ENCODE data around the gene TSC22D4.
A peak's percentile ranks its signal among the peaks of the same experiment; 100 is the strongest.

Gene TSC22D4

DNA sequence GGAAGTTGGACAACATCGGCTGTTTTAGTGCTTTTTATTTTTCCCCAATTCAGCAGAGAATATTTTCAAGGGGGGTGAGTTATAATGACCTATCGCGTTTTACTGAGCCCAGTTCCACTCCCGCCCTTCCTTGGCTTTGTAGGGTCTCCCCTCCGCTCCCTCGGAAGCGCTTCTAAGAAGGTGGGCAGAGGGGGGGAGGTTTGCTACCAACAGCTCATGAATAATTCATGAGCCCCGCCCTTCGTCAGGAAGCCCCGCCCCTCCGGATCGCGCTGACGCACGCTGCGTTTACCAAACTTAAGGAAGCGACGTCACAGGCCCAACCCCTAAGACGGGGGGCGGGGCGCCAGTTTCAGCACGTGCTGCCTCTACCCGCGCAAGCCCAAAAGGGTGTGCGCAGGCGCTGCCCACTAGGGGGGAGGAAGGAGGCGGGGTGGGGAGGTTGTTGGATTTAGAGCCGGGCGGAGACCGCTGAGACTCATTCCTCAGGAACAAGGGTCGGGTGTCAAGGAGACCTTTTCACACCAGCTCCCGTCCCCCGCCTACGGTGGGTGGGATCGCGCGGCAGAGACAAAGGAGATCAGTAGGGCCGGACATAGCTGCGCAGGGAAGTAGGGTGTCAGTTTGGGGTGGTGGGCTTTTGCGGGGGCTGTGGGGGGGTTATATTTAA lies 49.9 kb downstream of the TSC22D4 start:
- H4K20me1 ChIP-seq (ENCODE audit: insufficient read depth, low read length) = peaks cover 26% of the 10 kb centered on the region
- peak overlapping the region; percentile 99 for H3K9ac ChIP-seq (ENCODE audit: low read length)
- 0 out of 2 replicates have a peak overlapping the region, but pooled peaks have one; percentile 33 for H2AFZ ChIP-seq (ENCODE audit: low read depth, low read length)
- H3K9me3 ChIP-seq (ENCODE audit: insufficient read depth, low read length) = no peaks in the 10 kb centered on the region
- H3K4me3 ChIP-seq (ENCODE audit: low read length) = peak overlapping the region; percentile 86
- H3K27me3 ChIP-seq (ENCODE audit: low read depth, low read length) = no peaks in the 10 kb centered on the region
- peak overlapping the region; percentile 96 for H3K27ac ChIP-seq (ENCODE audit: low read length)
- H3K4me1 ChIP-seq (ENCODE audit: low read length) = peaks cover 37% of the 10 kb centered on the region
- peaks cover 35% of the 10 kb centered on the region for H3K36me3 ChIP-seq (replicated peaks; ENCODE audit: low read depth, low read length)
- TF ChIP-seq CTCF (IDR thresholded peaks at IDR 0.05; ENCODE audit: low read depth, low read length) (no peak), EZH2phosphoT487 (IDR thresholded peaks at IDR 0.05; ENCODE audit: low read depth) (no peak)
- peaks cover 49% of the 10 kb centered on the region for H3K79me2 ChIP-seq (ENCODE audit: low read length)
- peak overlapping the region; percentile 82 for H3K4me2 ChIP-seq (ENCODE audit: low read length)

DNA sequence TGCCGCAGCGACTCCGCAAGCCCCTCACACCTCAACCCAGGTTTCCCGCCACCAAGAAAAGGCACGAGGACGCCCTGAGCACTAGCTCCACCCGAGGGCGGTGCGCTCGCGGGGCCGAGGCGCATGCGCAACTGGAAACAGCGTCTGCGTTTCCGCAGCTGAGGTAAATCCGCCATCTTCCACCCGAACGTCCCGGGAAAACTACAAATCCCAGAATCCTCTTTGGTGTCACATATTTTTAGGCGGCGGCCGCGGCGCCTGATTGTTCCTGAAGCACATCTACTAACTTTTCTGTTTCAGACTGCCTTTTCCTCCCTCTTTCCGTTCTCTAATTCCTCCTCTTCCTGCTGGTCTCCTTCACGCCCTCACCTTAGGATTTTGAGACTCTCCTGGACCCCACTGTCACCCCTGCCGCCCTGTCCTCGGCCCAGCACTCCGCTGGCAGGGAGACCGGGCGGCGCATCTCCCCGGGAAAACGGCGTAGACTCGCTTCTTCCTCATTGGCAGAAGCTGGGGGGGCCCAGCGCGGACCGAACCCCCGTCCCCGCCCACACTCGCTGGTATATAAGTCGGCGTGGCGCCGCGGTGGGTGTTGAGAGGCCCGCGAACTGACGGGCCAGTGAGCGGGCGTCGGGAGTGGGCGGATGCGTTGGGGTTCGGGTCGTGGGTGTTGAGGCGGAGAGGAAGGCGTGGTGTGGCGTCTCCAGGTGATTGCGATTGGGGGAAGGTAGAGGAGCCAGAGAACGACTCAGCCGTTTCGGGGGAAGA lies 50.6 kb downstream of the TSC22D4 start, which contains the start of gene ZCWPW1:
Gene ZCWPW1 (minus strand): TSS at position 505 of the 768 bp plus-strand sequence. CDS start 8,054 bp downstream, outside the sequence.
- Histone ChIP-seq H3K4me3 (ENCODE audit: low read length) (peak within 1 kb of the TSS; percentile 86), H2AFZ (ENCODE audit: low read depth, low read length) (peak within 1 kb of the TSS; percentile 33; the same call in 1 of the 2 replicates), H4K20me1 (ENCODE audit: insufficient read depth, low read length) (peaks cover 26% of the 10 kb centered on the region), H3K9me3 (ENCODE audit: insufficient read depth, low read length) (no peaks in the 10 kb centered on the region), H3K4me1 (ENCODE audit: low read length) (peaks cover 36% of the 10 kb centered on the region), H3K36me3 (replicated peaks; ENCODE audit: low read depth, low read length) (peaks cover 30% of the 10 kb centered on the region), H3K9ac (ENCODE audit: low read length) (peak within 1 kb of the TSS; percentile 99), H3K79me2 (ENCODE audit: low read length) (peaks cover 42% of the 10 kb centered on the region), H3K4me2 (ENCODE audit: low read length) (peak within 1 kb of the TSS; percentile 82), H3K27me3 (ENCODE audit: low read depth, low read length) (no peaks in the 10 kb centered on the region), H3K27ac (ENCODE audit: low read length) (peak within 1 kb of the TSS; percentile 96)
- TF ChIP-seq CTCF (IDR thresholded peaks at IDR 0.05; ENCODE audit: low read depth, low read length) (no peak), EZH2phosphoT487 (IDR thresholded peaks at IDR 0.05; ENCODE audit: low read depth) (no peak)

DNA sequence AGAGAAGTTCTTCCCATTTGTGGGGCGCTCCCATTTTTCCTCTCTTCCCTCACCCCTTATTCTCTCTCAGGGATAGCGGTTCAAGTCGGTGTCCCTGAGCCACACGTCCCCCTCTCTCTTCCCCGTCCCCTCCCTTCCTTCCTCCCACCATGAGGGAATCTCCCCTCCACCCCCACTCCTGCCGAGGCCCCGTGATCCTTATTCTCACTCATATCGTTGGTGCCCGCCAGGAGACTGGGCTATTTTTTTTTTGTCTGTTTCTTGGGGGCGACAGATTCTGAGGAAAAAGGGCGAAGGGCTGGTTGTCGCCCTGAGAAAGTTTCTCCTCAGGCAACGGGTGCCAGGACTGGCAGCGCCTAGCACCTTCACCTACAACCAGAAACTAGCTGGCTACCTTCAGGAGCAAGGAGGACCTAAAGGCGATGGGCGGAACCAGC lies 51.2 kb downstream of the TSC22D4 start:
- H3K36me3 ChIP-seq (replicated peaks; ENCODE audit: low read depth, low read length) = peaks cover 23% of the 10 kb centered on the region
- H2AFZ ChIP-seq (ENCODE audit: low read depth, low read length) = no peak overlapping the region
- H3K9ac ChIP-seq (ENCODE audit: low read length) = no peak overlapping the region
- no peaks in the 10 kb centered on the region for H3K9me3 ChIP-seq (ENCODE audit: insufficient read depth, low read length)
- H3K27me3 ChIP-seq (ENCODE audit: low read depth, low read length) = no peaks in the 10 kb centered on the region
- peak overlapping the region; percentile 68 for H3K4me2 ChIP-seq (ENCODE audit: low read length)
- peak overlapping the region; percentile 86 for H3K4me3 ChIP-seq (ENCODE audit: low read length)
- H3K4me1 ChIP-seq (ENCODE audit: low read length) = peaks cover 38% of the 10 kb centered on the region
- peaks cover 35% of the 10 kb centered on the region for H3K79me2 ChIP-seq (ENCODE audit: low read length)
- no peak for TF ChIP-seq EZH2phosphoT487 (IDR thresholded peaks at IDR 0.05; ENCODE audit: low read depth)
- TF ChIP-seq CTCF (IDR thresholded peaks at IDR 0.05; ENCODE audit: low read depth, low read length) = no peak
- peak overlapping the region; percentile 96 for H3K27ac ChIP-seq (ENCODE audit: low read length)
- peaks cover 24% of the 10 kb centered on the region for H4K20me1 ChIP-seq (ENCODE audit: insufficient read depth, low read length)

- Histone ChIP-seq H3K4me3 (ENCODE audit: low read length) (no peak overlapping the region), H3K79me2 (ENCODE audit: low read length) (peaks cover 23% of the 10 kb centered on the region), H2AFZ (ENCODE audit: low read depth, low read length) (no peak overlapping the region), H3K9me3 (ENCODE audit: insufficient read depth, low read length) (no peaks in the 10 kb centered on the region), H3K9ac (ENCODE audit: low read length) (no peak overlapping the region), H3K27ac (ENCODE audit: low read length) (no peak overlapping the region), H3K36me3 (replicated peaks; ENCODE audit: low read depth, low read length) (peaks cover 11% of the 10 kb centered on the region), H3K4me1 (ENCODE audit: low read length) (peaks cover 33% of the 10 kb centered on the region), H4K20me1 (ENCODE audit: insufficient read depth, low read length) (peaks cover 12% of the 10 kb centered on the region; the same call in 1 of the 2 replicates), H3K27me3 (ENCODE audit: low read depth, low read length) (no peaks in the 10 kb centered on the region), H3K4me2 (ENCODE audit: low read length) (no peak overlapping the region)
- TF ChIP-seq EZH2phosphoT487 (IDR thresholded peaks at IDR 0.05; ENCODE audit: low read depth) = no peak
- no peak for TF ChIP-seq CTCF (IDR thresholded peaks at IDR 0.05; ENCODE audit: low read depth, low read length)
Measured at GRCh38 chr7:100426516-100426915, 52.5 kb downstream of the TSC22D4 start.
